Measurements from ENCODE around the gene BRINP2.

GRCh38 chr1:177171536-177172123, 872 bp downstream of the BRINP2 start:
- TF ChIP-seq GATA2 (IDR thresholded peaks at IDR 0.05; ENCODE audit: low read depth, low read length) (no peak), GATA3 (IDR thresholded peaks at IDR 0.05; ENCODE audit: low read depth, low read length) (no peak)

Measured in SH-SY5Y (cell line).